Keratinocyte (primary cell): ENCODE measurements around the gene TTC28.

Experiments used
- CTCF ChIP-seq, 3 experiments: IDR thresholded peaks in 1 of 3; conservative IDR thresholded peaks in 1 of 3; optimal IDR thresholded peaks in 1 of 3; 2 replicates in 2 of 3; 3 replicates in 1 of 3; pipeline versions ENCODE3 to v1.5.1; 2011; ENCODE audit warnings: low read length in 3 of 3, mild to moderate bottlenecking in 3 of 3, moderate library complexity in 2 of 3, control low read depth in 1 of 3, inconsistent platforms in 1 of 3; ENCODE audit not compliant: insufficient read depth in 2 of 3; ENCODE audit errors: extremely low read depth in 1 of 3
- EZH2 ChIP-seq: IDR thresholded peaks from one replicate; pipeline ENCODE4 v1.6.1; 2012; ENCODE audit warnings: inconsistent platforms, mild to moderate bottlenecking, low read length, moderate library complexity

- TF ChIP-seq CTCF (optimal IDR thresholded peaks at IDR 0.05 in 1 of 3, IDR thresholded peaks at IDR 0.05 in 1 of 3, conservative IDR thresholded peaks at IDR 0.05 in 1 of 3; ENCODE audit: extremely low read depth in 1 of 3, insufficient read depth in 2 of 3, low read length in 3 of 3) (no peak), EZH2 (no peak)
These were observed 696.3 kb downstream of the TTC28 start for GRCh38 chr22:27983361-27983791.
